ENCODE measurements around the gene CSF3.

DNA sequence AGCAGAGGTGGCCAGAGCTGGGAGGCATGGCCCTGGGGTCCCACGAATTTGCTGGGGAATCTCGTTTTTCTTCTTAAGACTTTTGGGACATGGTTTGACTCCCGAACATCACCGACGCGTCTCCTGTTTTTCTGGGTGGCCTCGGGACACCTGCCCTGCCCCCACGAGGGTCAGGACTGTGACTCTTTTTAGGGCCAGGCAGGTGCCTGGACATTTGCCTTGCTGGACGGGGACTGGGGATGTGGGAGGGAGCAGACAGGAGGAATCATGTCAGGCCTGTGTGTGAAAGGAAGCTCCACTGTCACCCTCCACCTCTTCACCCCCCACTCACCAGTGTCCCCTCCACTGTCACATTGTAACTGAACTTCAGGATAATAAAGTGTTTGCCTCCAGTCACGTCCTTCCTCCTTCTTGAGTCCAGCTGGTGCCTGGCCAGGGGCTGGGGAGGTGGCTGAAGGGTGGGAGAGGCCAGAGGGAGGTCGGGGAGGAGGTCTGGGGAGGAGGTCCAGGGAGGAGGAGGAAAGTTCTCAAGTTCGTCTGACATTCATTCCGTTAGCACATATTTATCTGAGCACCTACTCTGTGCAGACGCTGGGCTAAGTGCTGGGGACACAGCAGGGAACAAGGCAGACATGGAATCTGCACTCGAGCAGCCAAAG, 2.3 kb downstream of the CSF3 start:
- TF ChIP-seq SP1 (IDR thresholded peaks at IDR 0.05) = no peak
- TF ChIP-seq L3MBTL2 (conservative IDR thresholded peaks at IDR 0.05) = no peak
- TF ChIP-seq SUZ12 (IDR thresholded peaks at IDR 0.05) = no peak
- TF ChIP-seq FOXM1 (IDR thresholded peaks at IDR 0.05; ENCODE audit: borderline replicate concordance) = no peak
- TF ChIP-seq ARNT (IDR thresholded peaks at IDR 0.05) = no peak
- no peak for TF ChIP-seq FOXK2 (IDR thresholded peaks at IDR 0.05)
- TF ChIP-seq HDGF (IDR thresholded peaks at IDR 0.05; ENCODE audit: borderline replicate concordance) = no peak
- no peak for TF ChIP-seq NFRKB (IDR thresholded peaks at IDR 0.05)
- TF ChIP-seq, protein P1, sequence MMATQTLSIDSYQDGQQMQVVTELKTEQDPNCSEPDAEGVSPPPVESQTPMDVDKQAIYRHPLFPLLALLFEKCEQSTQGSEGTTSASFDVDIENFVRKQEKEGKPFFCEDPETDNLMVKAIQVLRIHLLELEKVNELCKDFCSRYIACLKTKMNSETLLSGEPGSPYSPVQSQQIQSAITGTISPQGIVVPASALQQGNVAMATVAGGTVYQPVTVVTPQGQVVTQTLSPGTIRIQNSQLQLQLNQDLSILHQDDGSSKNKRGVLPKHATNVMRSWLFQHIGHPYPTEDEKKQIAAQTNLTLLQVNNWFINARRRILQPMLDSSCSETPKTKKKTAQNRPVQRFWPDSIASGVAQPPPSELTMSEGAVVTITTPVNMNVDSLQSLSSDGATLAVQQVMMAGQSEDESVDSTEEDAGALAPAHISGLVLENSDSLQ (IDR thresholded peaks at IDR 0.05) = no peak
- TF ChIP-seq ZNF384 (IDR thresholded peaks at IDR 0.05) = no peak
